IMR-90 (cell line): Measurements from ENCODE around the gene RSU1. TPM values are rescaled to one million over a fixed set of nuclear protein-coding genes. Genes with fewer than 3 reads are reported as not detected.
A peak's percentile ranks its signal among the peaks of the same experiment; 100 is the strongest.

Experiments
- ATAC-seq: fragments of 200-7000 bp; cut with Tn5 transposase; 2 replicates; pipeline ENCODE4 v1.9.1; 2020; ENCODE audit warnings: low read depth, mild to moderate bottlenecking, moderate library complexity
- BruUV-seq: library from RNA; stranded (reverse); fragments of 400-500 nt; replicated peaks from 2 replicates; lab custom pipeline; 2021; lab: Mats Ljungman, UMichigan
- CTCF ChIA-PET: fragments of 300-600 bp; formaldehyde crosslinking; extraction: SDS; loops from one replicate; lab custom pipeline; 2021; ENCODE audit warnings: antibody characterized with exemption; lab: Yijun Ruan, JAX
- POLR2A ChIA-PET: fragments of 300-600 bp; sonication (Branson Sonifier 250); formaldehyde crosslinking; loops from one replicate; lab custom pipeline; 2022; ENCODE audit warnings: antibody characterized with exemption; ENCODE audit not compliant: unreplicated experiment; lab: Charles Lee
- DNase-seq: peaks from one replicate; pipeline ENCODE4 v3.0.0; 2013
- H2AFZ ChIP-seq: replicated peaks from 2 replicates; pipeline ENCODE3; 2013; ENCODE audit warnings: low read length, mild to moderate bottlenecking; ENCODE audit not compliant: poor library complexity
- H2AK5ac ChIP-seq: 2 replicates; pipeline ENCODE4 v1.6.1; 2013; ENCODE audit warnings: low read depth, low read length, inconsistent platforms
- H2AK9ac ChIP-seq: replicated peaks from 2 replicates; pipeline ENCODE3; 2013; ENCODE audit warnings: mild to moderate bottlenecking, low read depth, low read length, moderate library complexity; ENCODE audit not compliant: poor library complexity
- H2BK120ac ChIP-seq: 2 replicates; pipeline ENCODE4 v1.6.1; 2013; ENCODE audit warnings: low read depth, low read length, inconsistent platforms
- H2BK15ac ChIP-seq: 3 replicates; pipeline ENCODE4 v1.6.1; 2013; ENCODE audit warnings: low read depth, low read length, inconsistent platforms
- H2BK20ac ChIP-seq: 2 replicates; pipeline ENCODE4 v1.6.1; 2013; ENCODE audit warnings: low read depth, mild to moderate bottlenecking, inconsistent platforms, low read length, moderate library complexity
- H2BK5ac ChIP-seq: 2 replicates; pipeline ENCODE4 v1.6.1; 2013; ENCODE audit warnings: mild to moderate bottlenecking, low read depth, low read length, inconsistent platforms; ENCODE audit not compliant: poor library complexity, severe bottlenecking
- H3K14ac ChIP-seq: replicated peaks from 2 replicates; pipeline ENCODE4 v1.6.1; 2013; ENCODE audit warnings: low read depth, low read length, inconsistent platforms
- H3K18ac ChIP-seq: 2 replicates; pipeline ENCODE4 v1.6.1; 2013; ENCODE audit warnings: low read depth, low read length, control low read depth
- H3K23ac ChIP-seq: 2 replicates; pipeline ENCODE4 v1.6.1; 2013; ENCODE audit warnings: low read depth, low read length, inconsistent platforms
- H3K27ac ChIP-seq: 2 replicates; pipeline ENCODE4 v1.5.1; 2013; ENCODE audit warnings: mild to moderate bottlenecking, control low read depth, low read length; ENCODE audit not compliant: insufficient read depth
- H3K27me3 ChIP-seq: 2 replicates; pipeline ENCODE4 v1.6.1; 2013; ENCODE audit warnings: low read length; ENCODE audit not compliant: control insufficient read depth, insufficient read depth
- H3K36me3 ChIP-seq: 2 replicates; pipeline ENCODE4 v1.6.1; 2013; ENCODE audit warnings: low read length, mixed read lengths; ENCODE audit not compliant: control insufficient read depth, insufficient read depth
- H3K4ac ChIP-seq: 2 replicates; pipeline ENCODE4 v1.6.1; 2013; ENCODE audit warnings: low read depth, low read length, inconsistent platforms
- H3K4me1 ChIP-seq: 2 replicates; pipeline ENCODE4 v1.6.1; 2013; ENCODE audit warnings: low read length, mixed read lengths; ENCODE audit not compliant: control insufficient read depth, insufficient read depth
- H3K4me2 ChIP-seq: 2 replicates; pipeline ENCODE4 v1.6.1; 2013; ENCODE audit warnings: low read depth, mild to moderate bottlenecking, control low read depth, low read length, moderate library complexity
- H3K4me3 ChIP-seq: 2 replicates; pipeline ENCODE4 v1.5.1; 2013; ENCODE audit warnings: low read depth, mild to moderate bottlenecking, control low read depth, low read length, moderate library complexity; ENCODE audit not compliant: insufficient read depth
- H3K56ac ChIP-seq: 2 replicates; pipeline ENCODE4 v1.6.1; 2013; ENCODE audit warnings: low read length, inconsistent platforms; ENCODE audit not compliant: insufficient read depth; ENCODE audit errors: extremely low read depth
- H3K79me1 ChIP-seq, 2 experiments: 2 replicates each; pipeline ENCODE4 v1.6.1; 2013; ENCODE audit warnings: low read length in 2 of 2, inconsistent platforms in 1 of 2, low read depth in 1 of 2
- H3K9ac ChIP-seq: 2 replicates; pipeline ENCODE4 v1.6.1; 2013; ENCODE audit warnings: low read depth, low read length, control low read depth
- H3K9me1 ChIP-seq: 2 replicates; pipeline ENCODE4 v1.6.1; 2013; ENCODE audit warnings: low read length, inconsistent platforms; ENCODE audit not compliant: insufficient read depth
- H3K9me3 ChIP-seq: 2 replicates; pipeline ENCODE4 v1.6.1; 2013; ENCODE audit warnings: low read length; ENCODE audit not compliant: control insufficient read depth, insufficient read depth
- H4K20me1 ChIP-seq: 2 replicates; pipeline ENCODE4 v1.6.1; 2013; ENCODE audit warnings: low read length, inconsistent platforms; ENCODE audit not compliant: insufficient read depth
- H4K5ac ChIP-seq: 2 replicates; pipeline ENCODE4 v1.6.1; 2013; ENCODE audit warnings: mild to moderate bottlenecking, low read depth, low read length, control low read depth
- H4K8ac ChIP-seq, 2 experiments: 2 replicates each; pipeline ENCODE4 v1.6.1; 2013; ENCODE audit warnings: low read depth in 2 of 2, low read length in 2 of 2, control low read depth in 1 of 2, inconsistent platforms in 1 of 2
- H4K91ac ChIP-seq: 2 replicates; pipeline ENCODE4 v1.6.1; 2013; ENCODE audit warnings: low read depth, low read length, inconsistent platforms; ENCODE audit not compliant: insufficient read depth
- BHLHE40 ChIP-seq: fragments of 150-350 bp; IDR thresholded peaks from 2 replicates; pipeline ENCODE4 v1.6.1; 2016; ENCODE audit warnings: mild to moderate bottlenecking, low read depth, low read length
- CEBPB ChIP-seq: IDR thresholded peaks from 2 replicates; pipeline ENCODE4 v1.6.1; 2012; ENCODE audit warnings: low read depth, low read length, improper control_type of control experiment
- FOS ChIP-seq: fragments of 150-350 bp; IDR thresholded peaks from 2 replicates; pipeline ENCODE4 v1.6.1; 2016; ENCODE audit warnings: low read depth, low read length
- MAZ ChIP-seq: IDR thresholded peaks from 2 replicates; pipeline ENCODE4 v1.6.1; 2012; ENCODE audit warnings: low read depth, mild to moderate bottlenecking, low read length, improper control_type of control experiment, moderate library complexity, borderline replicate concordance
- MXI1 ChIP-seq: IDR thresholded peaks from 2 replicates; pipeline ENCODE4 v1.6.1; 2012; ENCODE audit warnings: low read depth, mild to moderate bottlenecking, low read length, moderate library complexity, borderline replicate concordance
- RAD21 ChIP-seq: IDR thresholded peaks from 2 replicates; pipeline ENCODE4 v1.6.1; 2012; ENCODE audit warnings: low read length, improper control_type of control experiment
- RFX5 ChIP-seq: IDR thresholded peaks from 2 replicates; pipeline ENCODE4 v1.8.0; 2012; ENCODE audit warnings: low read depth, mild to moderate bottlenecking, low read length, moderate library complexity
- SMC3 ChIP-seq: fragments of 150-350 bp; IDR thresholded peaks from 2 replicates; pipeline ENCODE4 v1.6.1; 2016; ENCODE audit warnings: low read depth, mild to moderate bottlenecking, antibody characterized with exemption, low read length, moderate library complexity
- WGBS, 2 experiments: methylation state at CpG; one replicate each; pipeline versions ENCODE4 v1.1.5 to v1.1.7; 2013; ENCODE audit warnings: missing lambda C conversion rate in 2 of 2; ENCODE audit not compliant: insufficient read length in 1 of 2; ENCODE audit errors: extremely low coverage in 2 of 2; 5-methylcytosine and 5-hydroxymethylcytosine counted together
- dilution Hi-C: fragments of 300-500 bp; cut with HindIII; formaldehyde crosslinking; loops from one replicate; pipeline ENCODE4 v1.14.3; 2018; ENCODE audit warnings: low sequenced_read_pairs; ENCODE audit not compliant: unreplicated experiment
- in situ Hi-C: fragments of 300-500 bp; cut with MboI; formaldehyde crosslinking; loops from 3 replicates; pipeline ENCODE4 v1.14.3; 2019; ENCODE audit warnings: low sequenced_read_pairs, inconsistent platforms, mixed read lengths
- intact Hi-C: fragments of 100-400 bp; cut with micrococcal nuclease; formaldehyde crosslinking; loops from 2 replicates; pipeline ENCODE4 v1.10.0; 2022
- polyA plus RNA-seq, 3 experiments: library from polyadenylated mRNA; depleted of rRNA; stranded (reverse); fragments of >200 nt; gene quantifications; 2 replicates each; pipeline ENCODE4 v1.2.3, GENCODE V29; 2012; ENCODE audit warnings: low replicate concordance in 1 of 3
- total RNA-seq: library from RNA; depleted of rRNA; stranded (reverse); fragments of >200 nt; gene quantifications from 2 replicates; pipeline ENCODE4 v1.2.3, GENCODE V29; 2012
- TF ChIP-seq, protein P1 (sequence below): fragments of 150-350 bp; IDR thresholded peaks from 2 replicates; pipeline ENCODE4 v1.6.1; 2017; ENCODE audit warnings: mild to moderate bottlenecking, antibody characterized with exemption, low read length, low read depth
- TF ChIP-seq, protein P2 (sequence below): conservative IDR thresholded peaks from 2 replicates; pipeline ENCODE4 v1.5.1; 2012; ENCODE audit warnings: mild to moderate bottlenecking, low read depth, low read length, improper control_type of control experiment

Gene RSU1
- total and polyA plus RNA-seq, 2 of the 4 experiments (the other 2 are of a cell fraction): 134 to 148 TPM

DNA sequence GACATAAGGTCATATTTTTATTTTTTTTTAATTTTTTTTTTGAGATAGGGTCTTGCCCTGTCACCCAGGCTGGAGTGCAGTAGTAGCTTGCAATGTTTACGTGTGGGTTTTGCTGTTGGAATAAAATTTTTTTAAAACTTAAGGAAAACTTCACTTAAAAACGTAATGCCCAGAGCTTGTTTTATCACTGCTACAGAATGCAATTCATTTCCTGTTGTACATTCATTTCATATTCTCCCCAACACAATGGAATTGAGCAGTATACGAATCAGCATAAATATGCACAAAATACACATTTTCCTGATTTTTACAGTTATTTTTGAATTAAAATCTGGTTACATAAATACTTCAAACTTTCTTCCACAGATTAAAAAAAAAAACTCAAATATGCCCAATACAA lies 40.3 kb downstream of the RSU1 start:
- H3K4ac ChIP-seq: no peak overlapping the region

More for the DNA sequence above, 40.3 kb downstream of the RSU1 start:
- no peak overlapping the region for H2BK15ac ChIP-seq
- ChIA-PET POLR2A (no interaction called here), CTCF (interaction anchor here (0.7 kb wide), 1 partner anchor 877 kb away, joined by 3 read pairs; no protein-coding TSS in a partner anchor)
- no peak overlapping the region for H4K8ac ChIP-seq
- peaks cover 4% of the 10 kb centered on the region; the same call in 1 of the 2 replicates for H3K9me1 ChIP-seq
- TF ChIP-seq, protein P1, sequence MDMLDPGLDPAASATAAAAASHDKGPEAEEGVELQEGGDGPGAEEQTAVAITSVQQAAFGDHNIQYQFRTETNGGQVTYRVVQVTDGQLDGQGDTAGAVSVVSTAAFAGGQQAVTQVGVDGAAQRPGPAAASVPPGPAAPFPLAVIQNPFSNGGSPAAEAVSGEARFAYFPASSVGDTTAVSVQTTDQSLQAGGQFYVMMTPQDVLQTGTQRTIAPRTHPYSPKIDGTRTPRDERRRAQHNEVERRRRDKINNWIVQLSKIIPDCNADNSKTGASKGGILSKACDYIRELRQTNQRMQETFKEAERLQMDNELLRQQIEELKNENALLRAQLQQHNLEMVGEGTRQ: no peak
- TF ChIP-seq SMC3 (no peak), CEBPB (no peak), MXI1 (no peak), RFX5 (no peak), MAZ (no peak), RAD21 (no peak), BHLHE40 (no peak), FOS (no peak)
- TF ChIP-seq, protein P2, sequence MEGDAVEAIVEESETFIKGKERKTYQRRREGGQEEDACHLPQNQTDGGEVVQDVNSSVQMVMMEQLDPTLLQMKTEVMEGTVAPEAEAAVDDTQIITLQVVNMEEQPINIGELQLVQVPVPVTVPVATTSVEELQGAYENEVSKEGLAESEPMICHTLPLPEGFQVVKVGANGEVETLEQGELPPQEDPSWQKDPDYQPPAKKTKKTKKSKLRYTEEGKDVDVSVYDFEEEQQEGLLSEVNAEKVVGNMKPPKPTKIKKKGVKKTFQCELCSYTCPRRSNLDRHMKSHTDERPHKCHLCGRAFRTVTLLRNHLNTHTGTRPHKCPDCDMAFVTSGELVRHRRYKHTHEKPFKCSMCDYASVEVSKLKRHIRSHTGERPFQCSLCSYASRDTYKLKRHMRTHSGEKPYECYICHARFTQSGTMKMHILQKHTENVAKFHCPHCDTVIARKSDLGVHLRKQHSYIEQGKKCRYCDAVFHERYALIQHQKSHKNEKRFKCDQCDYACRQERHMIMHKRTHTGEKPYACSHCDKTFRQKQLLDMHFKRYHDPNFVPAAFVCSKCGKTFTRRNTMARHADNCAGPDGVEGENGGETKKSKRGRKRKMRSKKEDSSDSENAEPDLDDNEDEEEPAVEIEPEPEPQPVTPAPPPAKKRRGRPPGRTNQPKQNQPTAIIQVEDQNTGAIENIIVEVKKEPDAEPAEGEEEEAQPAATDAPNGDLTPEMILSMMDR: no peak
- intact Hi-C loops (loop anchor here (1.0 to 2.0 kb wide), 2 partner anchors 328 to 875 kb away; no protein-coding TSS in a partner anchor), dilution Hi-C loops (no loop called here), in situ Hi-C loops (no loop called here)
- H3K56ac ChIP-seq: no peak overlapping the region
- H2AK9ac ChIP-seq: no peak overlapping the region
- no peak overlapping the region for H3K18ac ChIP-seq
- H3K4me3 ChIP-seq: no peak overlapping the region
- no peak overlapping the region for H3K14ac ChIP-seq
- no peaks in the 10 kb centered on the region for H3K9me3 ChIP-seq
- no peaks in the 10 kb centered on the region for H3K27me3 ChIP-seq
- DNase-seq (peak; percentile 23), ATAC-seq (no peak)
- no peak overlapping the region for H2AFZ ChIP-seq
- peak overlapping the region; percentile 27; the same call in 1 of the 2 replicates for H3K4me2 ChIP-seq
- no peak overlapping the region for H2BK120ac ChIP-seq
- peaks cover 4% of the 10 kb centered on the region for H3K4me1 ChIP-seq
- no peak overlapping the region for H4K91ac ChIP-seq
- no peak overlapping the region for H2BK5ac ChIP-seq
- H4K20me1 ChIP-seq: peaks cover 14% of the 10 kb centered on the region
- H3K23ac ChIP-seq: no peak overlapping the region
- WGBS, 2 experiments: no CpG with 5 or more reads among the region's 3 CpGs
- no TSS peak for BruUV-seq
- no peak overlapping the region for H3K27ac ChIP-seq
- H4K5ac ChIP-seq: no peak overlapping the region
- H2BK20ac ChIP-seq: no peak overlapping the region
- H3K79me1 ChIP-seq: peaks cover 18 to 35% of the 10 kb centered on the region in 2 experiments
- no peak overlapping the region for H3K9ac ChIP-seq
- H3K36me3 ChIP-seq: peaks cover 2% of the 10 kb centered on the region
- H2AK5ac ChIP-seq: no peak overlapping the region
